Esophagus squamous epithelium (tissue), 5 donors: Measurements from ENCODE around the gene AFAP1L2. TPM values are rescaled to one million over a fixed set of nuclear protein-coding genes. Genes with fewer than 3 reads are reported as not detected.
A peak's percentile ranks its signal among the peaks of the same experiment; 100 is the strongest.

ENCODE experiments used
- DNase-seq: peaks from one replicate; lab custom pipeline; 2025; lab: John Stamatoyannopoulos, UW
- H3K27ac ChIP-seq, 4 donors: fragments of 200-600 bp; sonication (generic); one replicate each; pipeline ENCODE4 v1.5.1; 2016 to 2019; ENCODE audit warnings: mild to moderate bottlenecking in 1 of 4
- H3K27me3 ChIP-seq, 4 donors: fragments of 200-600 bp; sonication (generic); 1 replicate in 3 of 4; 2 replicates in 1 of 4; pipeline versions ENCODE4 v1.5.1 to v1.6.0; 2017 to 2021; ENCODE audit warnings: antibody characterized with exemption in 1 of 4
- H3K36me3 ChIP-seq, 3 donors: fragments of 200-600 bp; sonication (generic); one replicate each; pipeline ENCODE4 v1.5.1; 2016 to 2019
- H3K4me1 ChIP-seq, 3 donors: fragments of 200-600 bp; sonication (generic); one replicate each; pipeline ENCODE4 v1.5.1; 2017 to 2019
- H3K4me3 ChIP-seq, 4 donors: fragments of 200-600 bp; sonication (generic); 1 replicate in 3 of 4; 2 replicates in 1 of 4; pipeline ENCODE4 v1.5.1; 2016 to 2019; ENCODE audit warnings: mild to moderate bottlenecking in 2 of 4, moderate library complexity in 1 of 4
- H3K9me3 ChIP-seq, 3 donors: fragments of 200-600 bp; sonication (generic); one replicate each; pipeline ENCODE4 v1.5.1; 2016 to 2019
- POLR2A ChIP-seq, 4 donors: fragments of 450-650 bp; IDR thresholded peaks; one replicate each; pipeline ENCODE4 v1.6.1; 2017; ENCODE audit warnings: antibody characterized with exemption in 4 of 4, mild to moderate bottlenecking in 4 of 4, moderate library complexity in 3 of 4
- WGBS, 2 donors: methylation state at CpG; one replicate each; pipeline ENCODE4 v1.1.5; 2018; 5-methylcytosine and 5-hydroxymethylcytosine counted together
- intact Hi-C: fragments of 100-400 bp; cut with DNase I; formaldehyde crosslinking; loops from one replicate; pipeline ENCODE4 v1.15.0; 2022
- total RNA-seq, 4 donors: library from RNA; depleted of rRNA; stranded (reverse); fragments of >200 nt; gene quantifications; one replicate each; pipeline ENCODE4 v1.1.0, GENCODE V29; 2016
- TF ChIP-seq, protein P1 (sequence below), 6 experiments: fragments of 450-650 bp in 4 of 6; fragments of 200-600 bp in 2 of 6; sonication (generic) in 2 of 6; IDR thresholded peaks; one replicate each; pipeline ENCODE4 v1.5.1; 2016 to 2019; ENCODE audit warnings: antibody characterized with exemption in 6 of 6, mild to moderate bottlenecking in 4 of 6, moderate library complexity in 4 of 6
- donor health status: DM: yes; HTN: yes; CAD: no.

The AFAP1L2 gene
- total RNA-seq, 4 donors from 2014 or later = 9.8 to 15.5 (median 11.8) TPM

- no peak overlapping the region for H3K4me3 ChIP-seq
- WGBS, 2 donors = 76 to 82% methylated on average over 6 to 9 of the region's 9 CpGs
- no peak for DNase-seq
- no peaks in the 10 kb centered on the region for H3K9me3 ChIP-seq
- intact Hi-C loops = no loop called here
- H3K36me3 ChIP-seq = peaks cover 0 to 26% (median 0%) of the 10 kb centered on the region in 3 donors
- H3K27me3 ChIP-seq = no peaks in the 10 kb centered on the region
- TF ChIP-seq, protein P1, sequence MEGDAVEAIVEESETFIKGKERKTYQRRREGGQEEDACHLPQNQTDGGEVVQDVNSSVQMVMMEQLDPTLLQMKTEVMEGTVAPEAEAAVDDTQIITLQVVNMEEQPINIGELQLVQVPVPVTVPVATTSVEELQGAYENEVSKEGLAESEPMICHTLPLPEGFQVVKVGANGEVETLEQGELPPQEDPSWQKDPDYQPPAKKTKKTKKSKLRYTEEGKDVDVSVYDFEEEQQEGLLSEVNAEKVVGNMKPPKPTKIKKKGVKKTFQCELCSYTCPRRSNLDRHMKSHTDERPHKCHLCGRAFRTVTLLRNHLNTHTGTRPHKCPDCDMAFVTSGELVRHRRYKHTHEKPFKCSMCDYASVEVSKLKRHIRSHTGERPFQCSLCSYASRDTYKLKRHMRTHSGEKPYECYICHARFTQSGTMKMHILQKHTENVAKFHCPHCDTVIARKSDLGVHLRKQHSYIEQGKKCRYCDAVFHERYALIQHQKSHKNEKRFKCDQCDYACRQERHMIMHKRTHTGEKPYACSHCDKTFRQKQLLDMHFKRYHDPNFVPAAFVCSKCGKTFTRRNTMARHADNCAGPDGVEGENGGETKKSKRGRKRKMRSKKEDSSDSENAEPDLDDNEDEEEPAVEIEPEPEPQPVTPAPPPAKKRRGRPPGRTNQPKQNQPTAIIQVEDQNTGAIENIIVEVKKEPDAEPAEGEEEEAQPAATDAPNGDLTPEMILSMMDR (IDR thresholded peaks at IDR 0.05) = no peak
- no peak for TF ChIP-seq POLR2A (IDR thresholded peaks at IDR 0.05)
- H3K27ac ChIP-seq = peak overlapping the region in 3 of 4 donors; percentile 26 to 44 (median 30)
- no peaks in the 10 kb centered on the region for H3K4me1 ChIP-seq
Observed at GRCh38 chr10:114427124-114427852, 23.0 kb upstream of the AFAP1L2 start.

DNA sequence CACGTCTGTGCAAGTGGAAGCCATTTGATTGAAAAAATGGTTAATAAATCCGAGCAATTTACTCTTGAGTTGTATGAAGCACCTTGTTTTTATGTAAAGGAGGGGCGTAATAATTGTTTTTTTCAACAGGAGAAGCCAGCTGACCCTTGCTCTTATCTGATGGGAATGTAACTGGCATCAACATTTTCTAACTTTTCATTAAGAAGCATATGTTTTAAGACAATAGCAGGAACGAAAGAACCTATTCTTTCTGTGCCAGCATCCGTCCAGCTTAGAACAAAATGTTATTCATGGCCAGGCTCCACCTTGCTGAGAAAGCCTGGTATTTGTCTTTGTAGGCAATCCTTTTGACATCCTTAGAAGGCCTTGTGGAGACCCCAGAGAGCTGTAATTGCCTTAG is 22.2 kb upstream of the AFAP1L2 start:
- H3K9me3 ChIP-seq = no peaks in the 10 kb centered on the region
- WGBS, 2 donors = 57 to 61% methylated on average over 5 of the region's 5 CpGs
- H3K36me3 ChIP-seq = peaks cover 0 to 20% (median 0%) of the 10 kb centered on the region in 3 donors
- intact Hi-C loops = no loop called here
- H3K27me3 ChIP-seq = no peaks in the 10 kb centered on the region
- H3K4me1 ChIP-seq = no peaks in the 10 kb centered on the region
- H3K27ac ChIP-seq = peak overlapping the region in 3 of 4 donors; percentile 26 to 44 (median 30)
- no peak for DNase-seq
- TF ChIP-seq, protein P1 (IDR thresholded peaks at IDR 0.05) = no peak
- no peak for TF ChIP-seq POLR2A (IDR thresholded peaks at IDR 0.05)
- H3K4me3 ChIP-seq = no peak overlapping the region

GRCh38 chr10:114420811-114421485 is 16.6 kb upstream of the AFAP1L2 start:
- peaks cover 0 to 9% (median 0%) of the 10 kb centered on the region in 3 donors for H3K4me1 ChIP-seq
- TF ChIP-seq, protein P1 (IDR thresholded peaks at IDR 0.05) = no peak
- no peak for TF ChIP-seq POLR2A (IDR thresholded peaks at IDR 0.05)
- DNase-seq = no peak
- H3K9me3 ChIP-seq = no peaks in the 10 kb centered on the region
- 75 to 85% methylated on average over 4 of the region's 4 CpGs for WGBS, 2 donors
- no peaks in the 10 kb centered on the region for H3K36me3 ChIP-seq
- no peak overlapping the region for H3K27ac ChIP-seq
- H3K27me3 ChIP-seq = no peaks in the 10 kb centered on the region
- intact Hi-C loops = no loop called here
- H3K4me3 ChIP-seq = no peak overlapping the region

GRCh38 chr10:114418109-114418508 is 13.8 kb upstream of the AFAP1L2 start:
- no peak for DNase-seq
- no peak overlapping the region for H3K27ac ChIP-seq
- H3K9me3 ChIP-seq = no peaks in the 10 kb centered on the region
- WGBS, 2 donors = 25 to 47% methylated on average over 1 of the region's 1 CpG
- no peak for TF ChIP-seq POLR2A (IDR thresholded peaks at IDR 0.05)
- TF ChIP-seq, protein P1 (IDR thresholded peaks at IDR 0.05) = no peak
- peaks cover under 1 to 17% (median 6%) of the 10 kb centered on the region in 3 donors for H3K4me1 ChIP-seq
- no peaks in the 10 kb centered on the region for H3K27me3 ChIP-seq
- no peak overlapping the region for H3K4me3 ChIP-seq
- intact Hi-C loops = no loop called here
- H3K36me3 ChIP-seq = no peaks in the 10 kb centered on the region
